Loucy (cell line): ENCODE data around the gene DNAJB8.

ENCODE experiments used
- H2AFZ ChIP-seq: fragments of 200-600 bp; sonication (generic); 2 replicates; pipeline ENCODE4 v1.6.0; 2016; ENCODE audit warnings: antibody characterized with exemption, mild to moderate bottlenecking, low read length, moderate library complexity
- H3F3A ChIP-seq: fragments of 200-600 bp; 2 replicates; pipeline ENCODE4 v1.6.0; 2016; ENCODE audit warnings: antibody characterized with exemption, low read depth, mild to moderate bottlenecking
- H3K27me3 ChIP-seq: fragments of 200-600 bp; sonication (generic); 2 replicates; pipeline ENCODE4 v1.6.1; 2014; ENCODE audit warnings: low read length, mild to moderate bottlenecking; ENCODE audit not compliant: insufficient read depth, poor library complexity, severe bottlenecking
- H3K36me3 ChIP-seq: fragments of 200-600 bp; sonication (generic); 2 replicates; pipeline ENCODE4 v1.6.1; 2016; ENCODE audit warnings: low read length; ENCODE audit not compliant: insufficient read depth
- H3K4me1 ChIP-seq: fragments of 200-600 bp; sonication (generic); 2 replicates; pipeline ENCODE4 v1.5.1; 2014; ENCODE audit warnings: low read length, mild to moderate bottlenecking; ENCODE audit not compliant: insufficient read depth, poor library complexity, severe bottlenecking
- H3K4me2 ChIP-seq: fragments of 200-600 bp; sonication (generic); 2 replicates; pipeline ENCODE4 v1.6.0; 2014; ENCODE audit warnings: antibody characterized with exemption, low read length, low read depth, mild to moderate bottlenecking; ENCODE audit not compliant: poor library complexity, severe bottlenecking
- H3K4me3 ChIP-seq: fragments of 200-600 bp; sonication (generic); 2 replicates; pipeline ENCODE4 v1.5.1; 2014; ENCODE audit warnings: low read length, mild to moderate bottlenecking, mixed read lengths; ENCODE audit not compliant: poor library complexity, severe bottlenecking
- H3K79me2 ChIP-seq: fragments of 200-600 bp; sonication (generic); 2 replicates; pipeline ENCODE4 v1.6.1; 2014; ENCODE audit warnings: low read length; ENCODE audit not compliant: insufficient read depth
- H3K9ac ChIP-seq: fragments of 200-600 bp; sonication (generic); 2 replicates; pipeline ENCODE4 v1.6.0; 2014; ENCODE audit warnings: mild to moderate bottlenecking, low read depth, low read length, moderate library complexity; ENCODE audit not compliant: poor library complexity, severe bottlenecking
- H3K9me2 ChIP-seq: fragments of 200-600 bp; sonication (generic); replicated peaks from 2 replicates; pipeline ENCODE4 v1.6.1; 2016; ENCODE audit warnings: low read depth, low read length, mixed read lengths
- H3K9me3 ChIP-seq: fragments of 200-600 bp; sonication (generic); 2 replicates; pipeline ENCODE4 v1.6.1; 2014; ENCODE audit warnings: mild to moderate bottlenecking, antibody characterized with exemption, low read length, low read depth; ENCODE audit not compliant: insufficient read depth
- H4K20me1 ChIP-seq: fragments of 200-600 bp; sonication (generic); 2 replicates; pipeline ENCODE4 v1.6.0; 2014; ENCODE audit warnings: antibody characterized with exemption, low read length, mild to moderate bottlenecking; ENCODE audit not compliant: insufficient read depth, poor library complexity, severe bottlenecking
- CTCF ChIP-seq: fragments of 200-600 bp; sonication (generic); conservative IDR thresholded peaks from 2 replicates; pipeline ENCODE4 v1.5.1; 2014; ENCODE audit warnings: mild to moderate bottlenecking, antibody characterized with exemption, low read length
- EZH2phosphoT487 ChIP-seq: fragments of 200-600 bp; IDR thresholded peaks from 2 replicates; pipeline ENCODE4 v1.6.1; 2018; ENCODE audit warnings: antibody characterized with exemption, mild to moderate bottlenecking, moderate library complexity, borderline replicate concordance

DNAJB8 gene

GRCh38 chr3:128466840-128467541, at the start of gene DNAJB8:
Gene DNAJB8 (minus strand): TSS chr3:128466890. CDS start chr3:128463245, 3,645 bp downstream.
- Histone ChIP-seq H3K27me3 (no peaks in the 10 kb centered on the region), H3K9me3 (no peaks in the 10 kb centered on the region), H3K9ac (no peak within 1 kb of the TSS), H3K4me2 (no peak within 1 kb of the TSS), H3F3A (no peaks in the 10 kb centered on the region), H3K36me3 (no peaks in the 10 kb centered on the region), H3K9me2 (no peaks in the 10 kb centered on the region), H3K4me3 (no peak within 1 kb of the TSS), H4K20me1 (no peaks in the 10 kb centered on the region), H2AFZ (no peak within 1 kb of the TSS), H3K79me2 (no peaks in the 10 kb centered on the region), H3K4me1 (peaks cover 8% of the 10 kb centered on the region)
- no peak for TF ChIP-seq CTCF
- no peak for TF ChIP-seq EZH2phosphoT487

- Histone ChIP-seq H3F3A (no peaks in the 10 kb centered on the region), H4K20me1 (no peaks in the 10 kb centered on the region), H3K27me3 (no peaks in the 10 kb centered on the region), H3K4me2 (no peak overlapping the region), H2AFZ (no peak overlapping the region), H3K79me2 (no peaks in the 10 kb centered on the region), H3K4me3 (no peak overlapping the region), H3K9ac (no peak overlapping the region), H3K9me3 (peaks cover 7% of the 10 kb centered on the region; the same call in 1 of the 2 replicates), H3K36me3 (no peaks in the 10 kb centered on the region), H3K4me1 (no peaks in the 10 kb centered on the region), H3K9me2 (no peaks in the 10 kb centered on the region)
- TF ChIP-seq EZH2phosphoT487 (no peak), CTCF (no peak)
Observed at GRCh38 chr3:128515967-128516366, 49.3 kb upstream of the DNAJB8 start.

- no peak overlapping the region for H2AFZ ChIP-seq
- H3K9ac ChIP-seq: no peak overlapping the region
- H3K79me2 ChIP-seq: no peaks in the 10 kb centered on the region
- H3K4me3 ChIP-seq: no peak overlapping the region
- no peaks in the 10 kb centered on the region for H3K4me1 ChIP-seq
- H3K27me3 ChIP-seq: no peaks in the 10 kb centered on the region
- no peaks in the 10 kb centered on the region for H3F3A ChIP-seq
- H3K36me3 ChIP-seq: no peaks in the 10 kb centered on the region
- H3K4me2 ChIP-seq: no peak overlapping the region
- H3K9me2 ChIP-seq: no peaks in the 10 kb centered on the region
- TF ChIP-seq CTCF: no peak; the same call in 1 of the 2 replicates
- no peak for TF ChIP-seq EZH2phosphoT487
- peaks cover 3% of the 10 kb centered on the region; the same call in 1 of the 2 replicates for H3K9me3 ChIP-seq
- H4K20me1 ChIP-seq: no peaks in the 10 kb centered on the region
Observed at GRCh38 chr3:128508852-128509251, 42.2 kb upstream of the DNAJB8 start.
